Keratinocyte (primary cell): Measurements from ENCODE around the gene ADAT2. TPM values are rescaled to one million over a fixed set of nuclear protein-coding genes. Genes with fewer than 3 reads are reported as not detected.

Experiments
- DNase-seq: peaks from one replicate; pipeline ENCODE4 v3.0.0-alpha.2; 2011; ENCODE audit warnings: low read depth, missing footprints, low spot score
- FAIRE-seq: peaks from 2 replicates; lab custom pipeline; 2011; peaks lifted over from hg19 to GRCh38; lab: Jason Lieb, UNC
- H2AFZ ChIP-seq: 2 replicates; pipeline ENCODE4 v1.6.0; 2012; ENCODE audit warnings: low read length, control low read depth, inconsistent platforms; ENCODE audit not compliant: control insufficient read depth
- H3K27ac ChIP-seq: 2 replicates; pipeline ENCODE4 v1.5.1; 2011; ENCODE audit warnings: low read length; ENCODE audit not compliant: control insufficient read depth, insufficient read depth
- H3K27me3 ChIP-seq: 3 replicates; pipeline ENCODE4 v1.6.0; 2011; ENCODE audit warnings: low read length; ENCODE audit not compliant: control insufficient read depth, insufficient read depth; ENCODE audit errors: extremely low read depth
- H3K36me3 ChIP-seq, 2 experiments: 2 replicates in 1 of 2; 3 replicates in 1 of 2; pipeline ENCODE4 v1.5.1; 2011; ENCODE audit warnings: low read length in 2 of 2, mild to moderate bottlenecking in 1 of 2; ENCODE audit not compliant: control insufficient read depth in 2 of 2, insufficient read depth in 2 of 2; ENCODE audit errors: extremely low read depth in 1 of 2
- H3K4me1 ChIP-seq: 3 replicates; pipeline ENCODE4 v1.5.1; 2011; ENCODE audit warnings: low read length; ENCODE audit not compliant: control insufficient read depth, insufficient read depth; ENCODE audit errors: extremely low read depth
- H3K4me2 ChIP-seq: 3 replicates; pipeline ENCODE4 v1.6.0; 2011; ENCODE audit warnings: low read depth, low read length; ENCODE audit not compliant: control insufficient read depth, insufficient read depth; ENCODE audit errors: extremely low read depth
- H3K4me3 ChIP-seq, 3 experiments: fragments of 200-600 bp in 1 of 3; sonication (generic) in 1 of 3; 2 replicates in 2 of 3; 3 replicates in 1 of 3; pipeline ENCODE4 v1.5.1; 2011 to 2016; ENCODE audit warnings: low read length in 3 of 3, mild to moderate bottlenecking in 3 of 3, control low read depth in 2 of 3, inconsistent platforms in 1 of 3, low read depth in 1 of 3, mixed read lengths in 1 of 3, mixed run types in 1 of 3, moderate library complexity in 1 of 3; ENCODE audit not compliant: control insufficient read depth in 2 of 3, insufficient read depth in 2 of 3; ENCODE audit errors: extremely low read depth in 1 of 3
- H3K79me2 ChIP-seq: 2 replicates; pipeline ENCODE4 v1.6.0; 2012; ENCODE audit warnings: low read length; ENCODE audit not compliant: control insufficient read depth, insufficient read depth
- H3K9ac ChIP-seq: 3 replicates; pipeline ENCODE4 v1.6.0; 2011; ENCODE audit warnings: low read length; ENCODE audit not compliant: control insufficient read depth, insufficient read depth; ENCODE audit errors: extremely low read depth
- H3K9me1 ChIP-seq: 3 replicates; pipeline ENCODE4 v1.6.0; 2011; ENCODE audit warnings: low read length; ENCODE audit not compliant: control insufficient read depth, insufficient read depth; ENCODE audit errors: extremely low read depth
- H3K9me3 ChIP-seq: 2 replicates; pipeline ENCODE4 v1.5.1; 2012; ENCODE audit warnings: low read depth, low read length; ENCODE audit not compliant: control insufficient read depth
- H4K20me1 ChIP-seq: 3 replicates; pipeline ENCODE4 v1.6.0; 2011; ENCODE audit warnings: low read length; ENCODE audit not compliant: control insufficient read depth, insufficient read depth; ENCODE audit errors: extremely low read depth
- CTCF ChIP-seq, 3 experiments: IDR thresholded peaks in 1 of 3; conservative IDR thresholded peaks in 1 of 3; optimal IDR thresholded peaks in 1 of 3; 2 replicates in 2 of 3; 3 replicates in 1 of 3; pipeline versions ENCODE3 to v1.5.1; 2011; ENCODE audit warnings: low read length in 3 of 3, mild to moderate bottlenecking in 3 of 3, moderate library complexity in 2 of 3, control low read depth in 1 of 3, inconsistent platforms in 1 of 3; ENCODE audit not compliant: insufficient read depth in 2 of 3; ENCODE audit errors: extremely low read depth in 1 of 3
- EZH2 ChIP-seq: IDR thresholded peaks from one replicate; pipeline ENCODE4 v1.6.1; 2012; ENCODE audit warnings: inconsistent platforms, mild to moderate bottlenecking, low read length, moderate library complexity
- dilution Hi-C: fragments of 300-500 bp; cut with MboI; formaldehyde crosslinking; loops from one replicate; pipeline ENCODE4 v1.7.0; 2020; ENCODE audit warnings: low sequenced_read_pairs; ENCODE audit not compliant: extremely low pct_ligation_motif_present
- polyA plus RNA-seq, 5 experiments: library from polyadenylated mRNA; depleted of rRNA in 3 of 5; stranded (reverse) in 3 of 5; stranded (forward) in 1 of 5; unstranded in 1 of 5; fragments of >200 nt; gene quantifications; 1 replicate in 1 of 5; 2 replicates in 3 of 5; 3 replicates in 1 of 5; pipeline versions ENCODE4 v1.2.1 to v1.2.3, GENCODE V29; 2011 to 2012; ENCODE audit warnings: missing spikeins in 2 of 5, low read depth in 1 of 5, low replicate concordance in 1 of 5

ADAT2 gene
- polyA plus RNA-seq, 1 donor (not counting 4 experiments of a cell fraction or from before 2014, with no cell fraction given): 23.1 TPM

- Histone ChIP-seq H3K27ac (no peak overlapping the region), H3K9me3 (no peaks in the 10 kb centered on the region), H3K9me1 (no peaks in the 10 kb centered on the region), H3K4me1 (peaks cover 11% of the 10 kb centered on the region), H2AFZ (no peak overlapping the region), H3K79me2 (no peaks in the 10 kb centered on the region), H3K27me3 (no peaks in the 10 kb centered on the region), H3K9ac (no peak overlapping the region), H3K4me2 (no peak overlapping the region), H4K20me1 (no peaks in the 10 kb centered on the region), H3K36me3 (peaks cover 0 to 2% of the 10 kb centered on the region in 2 experiments), H3K4me3 (no peak overlapping the region)
- TF ChIP-seq CTCF (optimal IDR thresholded peaks at IDR 0.05 in 1 of 3, IDR thresholded peaks at IDR 0.05 in 1 of 3, conservative IDR thresholded peaks at IDR 0.05 in 1 of 3; ENCODE audit: extremely low read depth in 1 of 3, insufficient read depth in 2 of 3, low read length in 3 of 3) (no peak), EZH2 (no peak)
- FAIRE-seq (no peak), DNase-seq (no peak)
- dilution Hi-C loops: no loop called here
Measured at GRCh38 chr6:143468026-143468425, 17.5 kb upstream of the ADAT2 start.

GRCh38 chr6:143465546-143465945 is 15.1 kb upstream of the ADAT2 start:
- no peak overlapping the region for H2AFZ ChIP-seq
- H3K4me3 ChIP-seq: no peak overlapping the region
- FAIRE-seq (no peak), DNase-seq (no peak)
- TF ChIP-seq EZH2 (no peak), CTCF (optimal IDR thresholded peaks at IDR 0.05 in 1 of 3, IDR thresholded peaks at IDR 0.05 in 1 of 3, conservative IDR thresholded peaks at IDR 0.05 in 1 of 3; ENCODE audit: extremely low read depth in 1 of 3, insufficient read depth in 2 of 3, low read length in 3 of 3) (no peak)
- H3K9me1 ChIP-seq: no peaks in the 10 kb centered on the region
- no peaks in the 10 kb centered on the region for H3K27me3 ChIP-seq
- H4K20me1 ChIP-seq: no peaks in the 10 kb centered on the region
- H3K36me3 ChIP-seq: peaks cover 3 to 6% of the 10 kb centered on the region in 2 experiments
- H3K9ac ChIP-seq: no peak overlapping the region
- H3K4me2 ChIP-seq: no peak overlapping the region
- dilution Hi-C loops: no loop called here
- H3K79me2 ChIP-seq: no peaks in the 10 kb centered on the region
- no peak overlapping the region for H3K27ac ChIP-seq
- peaks cover 11% of the 10 kb centered on the region for H3K4me1 ChIP-seq
- no peaks in the 10 kb centered on the region for H3K9me3 ChIP-seq
